GM18511 (cell line): Measurements from ENCODE around the gene YJEFN3.

ENCODE experiments used
- ATAC-seq: cut with Tn5 transposase; IDR thresholded peaks from one replicate; pipeline ENCODE4 v1.9.1; 2021; ENCODE audit warnings: mild to moderate bottlenecking, moderate library complexity; ENCODE audit not compliant: unreplicated experiment

The YJEFN3 gene

GRCh38 chr19:19528721-19529490 is at the start of gene YJEFN3:
TSS of gene YJEFN3 (plus strand) at chr19:19528911. CDS start at chr19:19528933, 22 bp downstream.
- no peak for ATAC-seq

- no peak for ATAC-seq
These were observed 48.0 kb upstream of the YJEFN3 start for GRCh38 chr19:19480688-19481087.

- ATAC-seq: no peak
These were observed 45.7 kb upstream of the YJEFN3 start for GRCh38 chr19:19482809-19483596.

- no peak for ATAC-seq
These were observed 43.3 kb upstream of the YJEFN3 start for GRCh38 chr19:19485161-19485997.

- ATAC-seq: no peak
These were observed 42.8 kb upstream of the YJEFN3 start for GRCh38 chr19:19485998-19486290.

GRCh38 chr19:19486343-19487076 is 42.2 kb upstream of the YJEFN3 start:
- no peak for ATAC-seq

GRCh38 chr19:19487077-19487949 is 41.4 kb upstream of the YJEFN3 start:
- ATAC-seq: no peak

GRCh38 chr19:19487950-19488874 is 40.5 kb upstream of the YJEFN3 start:
- ATAC-seq: no peak

- ATAC-seq: peak; percentile 72
These were observed 39.6 kb upstream of the YJEFN3 start for GRCh38 chr19:19488875-19489690.

GRCh38 chr19:19489804-19490204 is 38.9 kb upstream of the YJEFN3 start:
- no peak for ATAC-seq

GRCh38 chr19:19490214-19490968 is 38.3 kb upstream of the YJEFN3 start:
- ATAC-seq: peak; percentile 39

- ATAC-seq: no peak
These were observed 37.2 kb upstream of the YJEFN3 start for GRCh38 chr19:19491321-19492025.

GRCh38 chr19:19492026-19492610 is 36.6 kb upstream of the YJEFN3 start:
- no peak for ATAC-seq

- no peak for ATAC-seq
These were observed 34.7 kb upstream of the YJEFN3 start for GRCh38 chr19:19493841-19494546.
